HG03575 (cell line): ENCODE measurements around the gene BRINP1.
"Not testable (repeated sequence)": the region's sequence is repeated elsewhere in the genome, so short reads cannot be mapped to it uniquely, and the experiment has no call there.

Experiments
- ATAC-seq: cut with Tn5 transposase; IDR thresholded peaks from one replicate; pipeline ENCODE4 v1.9.1; 2021; ENCODE audit not compliant: unreplicated experiment, insufficient number of reproducible peaks, low FRiP score; ENCODE audit errors: extremely low read depth

Gene BRINP1

GRCh38 chr9:119227422-119227821 lies 141.8 kb downstream of the BRINP1 start:
- no peak for ATAC-seq

GRCh38 chr9:119224431-119224830 lies 144.8 kb downstream of the BRINP1 start:
- no peak for ATAC-seq

- no peak for ATAC-seq
Measured at GRCh38 chr9:119221276-119221675, 148.0 kb downstream of the BRINP1 start.

GRCh38 chr9:119218293-119218692 lies 150.9 kb downstream of the BRINP1 start:
- no peak for ATAC-seq

GRCh38 chr9:119216651-119217331 lies 152.4 kb downstream of the BRINP1 start:
- no peak for ATAC-seq

GRCh38 chr9:119215651-119216050 lies 153.6 kb downstream of the BRINP1 start:
- no peak for ATAC-seq

- ATAC-seq: no peak
Measured at GRCh38 chr9:119213471-119213870, 155.8 kb downstream of the BRINP1 start.

GRCh38 chr9:119197893-119198607 lies 171.2 kb downstream of the BRINP1 start:
- ATAC-seq: no peak

GRCh38 chr9:119195521-119195920 lies 173.7 kb downstream of the BRINP1 start:
- ATAC-seq: no peak

GRCh38 chr9:119185298-119185697 lies 183.9 kb downstream of the BRINP1 start:
- no peak for ATAC-seq

GRCh38 chr9:119184265-119184936 lies 184.8 kb downstream of the BRINP1 start:
- no peak for ATAC-seq

GRCh38 chr9:119181561-119181960 lies 187.7 kb downstream of the BRINP1 start:
- ATAC-seq: no peak

GRCh38 chr9:119180897-119181296 lies 188.3 kb downstream of the BRINP1 start:
- ATAC-seq: no peak

- ATAC-seq: no peak
Measured at GRCh38 chr9:119179701-119180100, 189.5 kb downstream of the BRINP1 start.

GRCh38 chr9:119177196-119177595 lies 192.0 kb downstream of the BRINP1 start:
- no peak for ATAC-seq

GRCh38 chr9:119175581-119175980 lies 193.7 kb downstream of the BRINP1 start:
- ATAC-seq: no peak

GRCh38 chr9:119169222-119169621 lies 200.0 kb downstream of the BRINP1 start:
- not testable (repeated sequence) for ATAC-seq

GRCh38 chr9:119167876-119168275 lies 201.4 kb downstream of the BRINP1 start:
- ATAC-seq: no peak

- no peak for ATAC-seq
Measured at GRCh38 chr9:119167267-119167666, 202.0 kb downstream of the BRINP1 start.

GRCh38 chr9:119166096-119166495 lies 203.1 kb downstream of the BRINP1 start:
- ATAC-seq: no peak
